Central memory CD4-positive, alpha-beta T cell (primary cell): ENCODE data around the gene DPF3.
A peak's percentile ranks its signal among the peaks of the same experiment; 100 is the strongest.

Source experiments
- DNase-seq: peaks from one replicate; pipeline ENCODE4 v3.0.0; 2022

Gene DPF3

GRCh38 chr14:72590577-72590976 is 303.3 kb downstream of the DPF3 start:
- peak; percentile 23 for DNase-seq

DNA sequence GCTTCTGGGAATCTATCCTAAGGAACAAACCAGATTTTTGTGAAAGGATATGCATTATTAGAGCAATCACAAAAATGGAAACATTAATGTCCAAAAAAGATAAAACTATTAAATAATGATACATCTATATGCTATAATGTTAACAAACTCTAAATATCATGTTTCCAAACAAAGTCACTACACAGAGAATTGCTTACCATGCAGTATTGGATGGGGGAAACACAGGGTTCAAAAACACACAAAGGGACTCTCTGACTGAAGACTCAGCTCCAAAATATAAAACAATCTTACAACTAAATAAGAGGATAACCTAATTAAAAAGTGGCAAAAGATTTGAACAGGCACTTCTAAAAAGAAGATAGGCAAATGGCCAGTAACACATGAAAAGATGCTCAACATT is 304.2 kb downstream of the DPF3 start:
- DNase-seq: no peak

DNA sequence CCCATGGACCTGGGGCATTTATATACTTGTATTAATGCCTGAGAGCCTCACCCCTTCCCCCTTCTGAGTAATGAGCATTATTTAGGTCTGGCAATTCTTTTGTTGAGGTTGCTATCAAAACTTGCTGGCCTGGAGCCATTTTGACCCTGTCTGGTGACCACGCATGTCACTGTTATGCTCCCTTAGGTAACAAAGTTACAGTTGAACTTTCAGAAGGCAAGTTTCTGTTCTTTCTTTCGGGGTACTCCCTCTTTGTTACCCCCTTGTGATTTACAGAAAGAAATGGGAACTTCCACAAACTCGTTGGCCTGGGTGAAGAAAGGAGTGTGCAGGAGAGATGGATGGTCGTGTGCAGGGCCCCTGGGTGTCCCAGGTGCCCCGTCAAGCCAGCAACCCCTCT is 305.4 kb downstream of the DPF3 start:
- DNase-seq: no peak

DNA sequence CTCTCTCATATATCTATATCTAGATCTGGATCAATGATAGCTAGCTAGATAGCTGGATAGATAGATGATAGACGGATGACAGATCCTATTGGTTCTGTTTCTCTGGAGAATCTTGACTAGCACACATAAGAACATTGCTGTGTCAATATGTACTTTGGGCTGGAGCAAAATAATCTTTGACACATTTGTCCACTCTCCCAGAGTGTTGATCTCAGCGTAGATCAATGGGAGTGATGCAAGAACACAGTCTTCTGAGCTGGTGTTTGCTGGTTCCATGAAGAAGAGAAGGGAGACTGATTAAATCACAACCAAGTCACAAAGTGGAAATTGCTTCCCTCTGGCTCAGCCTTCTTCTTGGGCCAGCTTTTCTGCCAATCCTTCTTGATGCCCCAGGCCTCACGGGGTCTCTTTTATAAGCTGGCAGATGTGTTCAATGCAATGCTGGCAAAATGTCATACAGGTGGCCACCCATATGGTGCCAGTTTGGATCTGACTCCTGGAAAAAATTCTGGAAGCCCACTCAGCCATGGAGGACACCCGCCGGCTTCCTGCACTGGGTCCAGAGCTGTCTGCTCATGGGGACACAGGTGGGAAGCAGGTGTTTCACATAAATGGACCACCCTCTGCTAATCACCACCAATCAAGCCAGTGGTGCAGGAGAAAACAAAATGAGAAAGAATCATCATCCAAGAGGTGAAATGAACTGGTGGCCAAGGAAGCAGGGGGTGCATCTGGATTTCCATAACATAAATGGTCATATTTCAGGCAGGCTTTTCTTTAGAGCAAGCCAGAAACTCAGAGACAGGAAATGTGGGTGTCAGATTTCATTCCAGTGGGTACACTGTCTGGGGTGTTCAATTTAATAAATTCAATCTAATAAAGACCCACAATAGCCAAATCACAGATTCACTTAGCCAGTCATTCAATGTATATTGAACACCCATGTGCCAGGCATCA is 310.3 kb downstream of the DPF3 start:
- DNase-seq: no peak

DNA sequence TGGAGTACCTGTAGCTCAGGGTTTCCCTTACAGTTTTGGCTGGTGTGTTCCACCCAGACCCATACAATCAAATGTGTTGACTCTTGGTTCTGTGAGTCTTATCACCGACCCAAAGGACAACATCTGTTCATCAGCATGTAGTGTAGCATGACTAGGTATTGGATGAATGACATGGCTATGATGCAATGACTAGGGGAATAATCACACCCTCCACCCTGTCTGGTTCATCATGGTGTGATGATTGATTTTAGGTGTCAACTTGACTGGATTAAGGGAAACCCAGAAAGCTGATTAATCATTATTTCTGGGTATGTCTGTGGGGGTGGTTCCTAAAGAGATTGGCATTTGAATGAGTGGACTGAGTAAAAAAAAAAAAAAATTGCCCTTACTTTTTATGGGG is 311.3 kb downstream of the DPF3 start:
- DNase-seq: no peak

- DNase-seq: no peak
Observed at GRCh38 chr14:72578514-72578913, 315.4 kb downstream of the DPF3 start.

GRCh38 chr14:72577521-72577920 is 316.4 kb downstream of the DPF3 start:
- DNase-seq: no peak

DNA sequence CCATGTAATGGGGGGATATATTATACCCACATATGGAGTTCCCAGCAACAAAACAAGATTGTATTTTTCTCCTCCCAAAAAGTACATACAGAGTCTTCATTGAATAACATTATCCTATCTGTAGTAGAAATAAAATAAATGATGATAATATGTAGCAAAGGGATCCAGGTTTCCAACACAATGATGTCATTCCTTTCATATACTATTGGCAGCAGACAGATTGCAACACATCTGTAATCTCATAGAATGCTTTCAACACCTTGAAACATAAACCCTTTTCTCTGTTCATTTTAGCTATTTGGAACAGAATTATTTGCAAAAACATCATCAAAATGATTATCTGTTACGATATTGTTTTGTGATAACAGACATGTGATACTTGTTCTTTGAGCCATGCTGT is 317.6 kb downstream of the DPF3 start:
- no peak for DNase-seq

- no peak for DNase-seq
Observed at GRCh38 chr14:72574715-72575114, 319.2 kb downstream of the DPF3 start.

DNA sequence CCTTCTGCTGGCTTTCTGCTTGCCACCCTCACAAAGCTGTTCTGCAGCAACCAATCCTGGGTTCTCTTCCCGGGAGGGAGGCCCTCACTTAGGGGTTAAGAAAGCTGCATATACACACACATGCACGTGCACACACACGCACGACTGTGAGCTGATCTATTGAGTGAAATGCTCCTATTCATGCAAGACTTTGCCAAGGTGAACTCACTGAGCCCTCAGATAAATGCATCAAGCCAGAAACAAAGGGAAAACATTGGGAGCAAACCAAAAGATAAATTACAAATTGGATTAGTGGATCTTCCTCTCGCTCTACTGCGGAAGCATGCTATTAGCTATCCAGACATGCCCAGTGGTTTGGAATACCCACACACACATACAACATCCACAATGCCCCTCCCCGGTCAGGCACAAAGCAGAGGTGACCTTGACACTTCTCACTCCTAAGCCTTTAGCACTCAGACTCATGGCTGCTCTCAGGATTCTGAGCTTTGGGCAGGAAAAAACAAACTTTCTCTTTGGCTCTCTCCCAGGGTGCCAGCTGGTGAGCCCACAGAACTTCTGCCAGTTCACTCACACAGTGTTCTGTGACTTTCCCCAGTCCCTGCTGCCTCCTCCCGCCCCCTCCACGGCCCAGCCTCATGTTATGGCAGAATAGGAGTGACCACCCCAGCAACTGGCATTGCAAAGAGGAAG is 320.0 kb downstream of the DPF3 start:
- DNase-seq: no peak
